Tibial artery (tissue), 4 donors: ENCODE data around the gene EMX2.

Experiments used
- DNase-seq, 2 donors: peaks; one replicate each; pipeline ENCODE4 v3.0.0-alpha.2; 2019
- H3K27ac ChIP-seq, 2 donors: fragments of 200-600 bp; sonication (generic) in 1 of 2; 1 replicate in 1 of 2; 2 replicates in 1 of 2; pipeline ENCODE4 v1.5.1; 2018 to 2019; ENCODE audit warnings: mild to moderate bottlenecking in 1 of 2
- H3K27me3 ChIP-seq, 2 donors: fragments of 200-600 bp; sonication (generic) in 1 of 2; one replicate each; pipeline versions ENCODE4 v1.5.1 to v1.6.0; 2016 to 2019
- H3K36me3 ChIP-seq, 3 donors: fragments of 200-600 bp; sonication (generic) in 2 of 3; one replicate each; pipeline ENCODE4 v1.5.1; 2016 to 2019; ENCODE audit warnings: mild to moderate bottlenecking in 2 of 3
- H3K4me1 ChIP-seq, 4 donors: fragments of 200-600 bp; sonication (generic) in 2 of 4; 1 replicate in 3 of 4; 2 replicates in 1 of 4; pipeline ENCODE4 v1.5.1; 2016 to 2019
- H3K4me3 ChIP-seq, 2 donors: fragments of 200-600 bp; sonication (generic) in 1 of 2; 1 replicate in 1 of 2; 2 replicates in 1 of 2; pipeline ENCODE4 v1.5.1; 2018 to 2019; ENCODE audit warnings: mild to moderate bottlenecking in 2 of 2
- H3K9me3 ChIP-seq, 3 donors: fragments of 200-600 bp; sonication (generic) in 1 of 3; one replicate each; pipeline ENCODE4 v1.5.1; 2016 to 2019
- intact Hi-C: fragments of 100-400 bp; cut with DNase I; formaldehyde crosslinking; loops from one replicate; pipeline ENCODE4 v1.15.0; 2023; ENCODE audit warnings: low total_unique reads
- TF ChIP-seq, protein P1 (sequence below), 2 experiments: fragments of 200-600 bp in 1 of 2; fragments of 450-650 bp in 1 of 2; IDR thresholded peaks; one replicate each; pipeline ENCODE4 v1.5.1; 2017 to 2019; ENCODE audit warnings: antibody characterized with exemption in 2 of 2, mild to moderate bottlenecking in 1 of 2, moderate library complexity in 1 of 2

Gene EMX2

DNA sequence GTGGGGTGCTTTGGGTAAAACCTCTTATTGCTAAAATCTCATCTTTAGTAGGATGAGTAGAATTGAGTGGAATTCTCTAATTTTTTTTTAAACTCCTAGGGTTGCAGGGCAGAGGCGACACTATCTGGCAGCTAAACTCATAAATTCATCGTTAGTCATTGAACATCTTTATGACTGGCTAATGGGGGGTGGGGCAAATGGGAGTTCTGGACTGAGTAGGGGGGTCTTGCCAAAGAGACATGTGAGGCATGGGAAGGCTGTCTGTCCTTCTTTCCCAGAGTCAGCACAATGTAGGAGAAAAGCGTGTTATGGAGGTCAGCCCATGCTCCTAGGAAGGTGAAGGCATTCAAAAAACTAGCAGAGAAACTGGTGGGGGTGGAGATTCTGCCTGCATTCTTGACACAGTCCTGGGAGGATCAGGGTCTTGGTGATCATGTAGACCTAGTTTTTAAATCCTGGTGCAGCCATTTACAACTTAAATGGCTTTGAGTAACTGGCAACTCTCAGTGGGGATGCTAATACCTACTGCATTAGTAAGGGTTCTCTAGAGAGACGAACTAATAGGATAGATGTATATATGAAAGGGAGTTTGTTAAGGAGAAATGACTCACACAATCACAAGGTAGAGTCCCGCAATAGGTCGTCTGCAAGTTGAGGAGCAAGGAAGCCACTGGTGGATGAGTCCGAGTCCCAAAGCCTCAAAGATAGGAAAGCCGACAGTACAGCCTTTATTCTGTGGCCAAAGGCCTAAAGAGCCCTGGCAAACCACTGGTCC is 47.7 kb downstream of the EMX2 start:
- intact Hi-C loops: no loop called here
- TF ChIP-seq, protein P1, sequence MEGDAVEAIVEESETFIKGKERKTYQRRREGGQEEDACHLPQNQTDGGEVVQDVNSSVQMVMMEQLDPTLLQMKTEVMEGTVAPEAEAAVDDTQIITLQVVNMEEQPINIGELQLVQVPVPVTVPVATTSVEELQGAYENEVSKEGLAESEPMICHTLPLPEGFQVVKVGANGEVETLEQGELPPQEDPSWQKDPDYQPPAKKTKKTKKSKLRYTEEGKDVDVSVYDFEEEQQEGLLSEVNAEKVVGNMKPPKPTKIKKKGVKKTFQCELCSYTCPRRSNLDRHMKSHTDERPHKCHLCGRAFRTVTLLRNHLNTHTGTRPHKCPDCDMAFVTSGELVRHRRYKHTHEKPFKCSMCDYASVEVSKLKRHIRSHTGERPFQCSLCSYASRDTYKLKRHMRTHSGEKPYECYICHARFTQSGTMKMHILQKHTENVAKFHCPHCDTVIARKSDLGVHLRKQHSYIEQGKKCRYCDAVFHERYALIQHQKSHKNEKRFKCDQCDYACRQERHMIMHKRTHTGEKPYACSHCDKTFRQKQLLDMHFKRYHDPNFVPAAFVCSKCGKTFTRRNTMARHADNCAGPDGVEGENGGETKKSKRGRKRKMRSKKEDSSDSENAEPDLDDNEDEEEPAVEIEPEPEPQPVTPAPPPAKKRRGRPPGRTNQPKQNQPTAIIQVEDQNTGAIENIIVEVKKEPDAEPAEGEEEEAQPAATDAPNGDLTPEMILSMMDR (IDR thresholded peaks at IDR 0.05): no peak
- no peak for DNase-seq

DNA sequence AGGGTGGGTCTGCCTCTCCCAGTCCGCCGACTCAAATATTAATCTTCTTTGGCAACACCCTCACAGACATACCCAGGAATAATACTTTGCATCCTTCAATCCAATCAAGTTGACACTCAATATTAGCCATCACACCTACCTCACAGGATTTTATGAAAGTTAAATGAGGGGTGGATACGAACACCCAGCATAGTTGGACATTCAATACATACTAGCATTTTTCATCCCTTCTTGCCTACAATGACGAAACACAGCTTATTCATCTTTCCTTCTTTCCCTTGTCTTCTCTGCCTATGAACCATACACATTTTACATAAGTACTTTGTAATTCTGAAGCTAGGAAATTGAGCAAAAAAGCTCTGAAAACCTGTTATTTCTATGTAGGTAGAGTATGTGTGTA is 48.5 kb downstream of the EMX2 start:
- intact Hi-C loops: no loop called here
- H3K4me1 ChIP-seq: no peaks in the 10 kb centered on the region
- peaks cover 0 to 7% (median 0%) of the 10 kb centered on the region in 3 donors for H3K9me3 ChIP-seq
- no peak for DNase-seq
- TF ChIP-seq, protein P1 (IDR thresholded peaks at IDR 0.05): no peak
- H3K27ac ChIP-seq: no peak overlapping the region
- H3K27me3 ChIP-seq: no peaks in the 10 kb centered on the region
- no peaks in the 10 kb centered on the region for H3K36me3 ChIP-seq
- H3K4me3 ChIP-seq: no peak overlapping the region

More for the DNA sequence above, 47.7 kb downstream of the EMX2 start:
- Histone ChIP-seq H3K4me1 (no peaks in the 10 kb centered on the region), H3K27me3 (no peaks in the 10 kb centered on the region), H3K36me3 (no peaks in the 10 kb centered on the region), H3K9me3 (peaks cover 0 to 7% (median 0%) of the 10 kb centered on the region in 3 donors), H3K27ac (no peak overlapping the region), H3K4me3 (no peak overlapping the region)

GRCh38 chr10:117594722-117595121 is 52.2 kb downstream of the EMX2 start:
- intact Hi-C loops: no loop called here
- H3K9me3 ChIP-seq: peaks cover 0 to 7% (median 0%) of the 10 kb centered on the region in 3 donors
- H3K27ac ChIP-seq: no peak overlapping the region
- no peaks in the 10 kb centered on the region for H3K27me3 ChIP-seq
- no peak overlapping the region for H3K4me3 ChIP-seq
- DNase-seq: no peak
- TF ChIP-seq, protein P1 (IDR thresholded peaks at IDR 0.05): no peak
- H3K36me3 ChIP-seq: no peaks in the 10 kb centered on the region
- no peaks in the 10 kb centered on the region for H3K4me1 ChIP-seq

- Histone ChIP-seq H3K4me1 (no peaks in the 10 kb centered on the region), H3K27me3 (no peaks in the 10 kb centered on the region), H3K36me3 (no peaks in the 10 kb centered on the region), H3K9me3 (peaks cover 0 to 7% (median 0%) of the 10 kb centered on the region in 3 donors), H3K4me3 (no peak overlapping the region), H3K27ac (no peak overlapping the region)
- intact Hi-C loops: no loop called here
- no peak for DNase-seq
- TF ChIP-seq, protein P1 (IDR thresholded peaks at IDR 0.05): no peak
These were observed 54.2 kb downstream of the EMX2 start for GRCh38 chr10:117596706-117597105.

DNA sequence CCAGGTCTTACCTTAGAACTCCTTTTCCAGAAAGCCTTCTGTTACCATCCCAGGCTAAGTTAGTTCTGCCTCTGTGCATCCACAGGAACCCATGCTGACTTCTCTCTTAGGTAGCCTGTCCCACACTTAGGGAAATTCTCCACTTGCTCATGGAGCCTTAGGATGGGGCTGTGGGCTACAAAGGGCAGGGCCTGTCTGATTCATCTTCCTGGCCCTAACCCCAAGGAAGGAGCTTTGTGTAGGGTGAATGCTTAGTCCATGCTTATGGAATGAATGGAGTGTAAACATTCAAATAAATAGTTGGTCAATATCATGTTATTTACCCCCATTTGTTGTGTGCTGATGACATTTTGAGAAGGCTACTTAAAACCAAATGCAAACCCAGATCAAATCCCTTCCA is 54.7 kb downstream of the EMX2 start:
- TF ChIP-seq, protein P1 (IDR thresholded peaks at IDR 0.05): no peak
- H3K27ac ChIP-seq: no peak overlapping the region
- H3K4me1 ChIP-seq: no peaks in the 10 kb centered on the region
- DNase-seq: no peak
- no peak overlapping the region for H3K4me3 ChIP-seq
- no peaks in the 10 kb centered on the region for H3K36me3 ChIP-seq
- intact Hi-C loops: no loop called here
- H3K9me3 ChIP-seq: peaks cover 0 to 7% (median 0%) of the 10 kb centered on the region in 3 donors
- no peaks in the 10 kb centered on the region for H3K27me3 ChIP-seq
